Testis (tissue), 2 donors: ENCODE results near the gene MRPL20.
"Not testable (repeated sequence)": the region's sequence is repeated elsewhere in the genome, so short reads cannot be mapped to it uniquely, and the experiment has no call there.

Experiments
- POLR2A ChIP-seq: fragments of 450-650 bp; IDR thresholded peaks from one replicate; pipeline ENCODE4 v1.6.1; 2017; ENCODE audit warnings: antibody characterized with exemption, mild to moderate bottlenecking, moderate library complexity
- TF ChIP-seq, protein P1 (sequence below), 3 experiments: fragments of 450-650 bp in 2 of 3; fragments of 200-600 bp in 1 of 3; sonication (generic) in 1 of 3; IDR thresholded peaks; one replicate each; pipeline ENCODE4 v1.5.1; 2016 to 2019; ENCODE audit warnings: antibody characterized with exemption in 3 of 3, mild to moderate bottlenecking in 2 of 3, moderate library complexity in 1 of 3

- TF ChIP-seq, protein P1, sequence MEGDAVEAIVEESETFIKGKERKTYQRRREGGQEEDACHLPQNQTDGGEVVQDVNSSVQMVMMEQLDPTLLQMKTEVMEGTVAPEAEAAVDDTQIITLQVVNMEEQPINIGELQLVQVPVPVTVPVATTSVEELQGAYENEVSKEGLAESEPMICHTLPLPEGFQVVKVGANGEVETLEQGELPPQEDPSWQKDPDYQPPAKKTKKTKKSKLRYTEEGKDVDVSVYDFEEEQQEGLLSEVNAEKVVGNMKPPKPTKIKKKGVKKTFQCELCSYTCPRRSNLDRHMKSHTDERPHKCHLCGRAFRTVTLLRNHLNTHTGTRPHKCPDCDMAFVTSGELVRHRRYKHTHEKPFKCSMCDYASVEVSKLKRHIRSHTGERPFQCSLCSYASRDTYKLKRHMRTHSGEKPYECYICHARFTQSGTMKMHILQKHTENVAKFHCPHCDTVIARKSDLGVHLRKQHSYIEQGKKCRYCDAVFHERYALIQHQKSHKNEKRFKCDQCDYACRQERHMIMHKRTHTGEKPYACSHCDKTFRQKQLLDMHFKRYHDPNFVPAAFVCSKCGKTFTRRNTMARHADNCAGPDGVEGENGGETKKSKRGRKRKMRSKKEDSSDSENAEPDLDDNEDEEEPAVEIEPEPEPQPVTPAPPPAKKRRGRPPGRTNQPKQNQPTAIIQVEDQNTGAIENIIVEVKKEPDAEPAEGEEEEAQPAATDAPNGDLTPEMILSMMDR (IDR thresholded peaks at IDR 0.05) = not testable (repeated sequence)
- TF ChIP-seq POLR2A = not testable (repeated sequence)
Observed at GRCh38 chr1:1450616-1451015, 43.5 kb upstream of the MRPL20 start.
